Neuronal stem cell (in vitro differentiated cells): Measurements from ENCODE around the gene CTNND2.

Experiments used
- DNase-seq: peaks from one replicate; pipeline ENCODE4 v3.0.0-alpha.2; 2013; ENCODE audit warnings: low spot score
- H2AFZ ChIP-seq: one replicate; pipeline ENCODE4 v1.6.1; 2013; ENCODE audit warnings: mild to moderate bottlenecking, low read length, inconsistent platforms
- H2AK5ac ChIP-seq: 2 replicates; pipeline ENCODE4 v1.6.1; 2013; ENCODE audit warnings: low read depth, mild to moderate bottlenecking, inconsistent platforms, low read length, moderate library complexity, mixed read lengths
- H2BK120ac ChIP-seq: 2 replicates; pipeline ENCODE4 v1.6.1; 2013; ENCODE audit warnings: low read depth, mild to moderate bottlenecking, inconsistent platforms, low read length, moderate library complexity, mixed read lengths
- H2BK12ac ChIP-seq: one replicate; pipeline ENCODE4 v1.6.1; 2013; ENCODE audit warnings: low read length, inconsistent platforms
- H2BK15ac ChIP-seq: 2 replicates; pipeline ENCODE4 v1.6.1; 2013; ENCODE audit warnings: mild to moderate bottlenecking, low read length, inconsistent platforms, mixed read lengths
- H2BK5ac ChIP-seq: one replicate; pipeline ENCODE4 v1.6.1; 2013; ENCODE audit warnings: inconsistent platforms, mild to moderate bottlenecking, low read length, moderate library complexity
- H3K14ac ChIP-seq: one replicate; pipeline ENCODE4 v1.6.1; 2013; ENCODE audit warnings: low read length, inconsistent platforms
- H3K18ac ChIP-seq: 2 replicates; pipeline ENCODE4 v1.6.1; 2013; ENCODE audit warnings: low read length, inconsistent platforms
- H3K23ac ChIP-seq: 2 replicates; pipeline ENCODE4 v1.6.1; 2013; ENCODE audit warnings: low read depth, mild to moderate bottlenecking, mixed read lengths, low read length, inconsistent platforms; ENCODE audit not compliant: poor library complexity
- H3K27ac ChIP-seq: replicated peaks from 3 replicates; pipeline ENCODE4 v1.5.1; 2013; ENCODE audit warnings: low read length, inconsistent platforms
- H3K27me3 ChIP-seq, 3 experiments: 2 replicates each; pipeline ENCODE4 v1.6.1; 2013; ENCODE audit warnings: low read length in 3 of 3, mild to moderate bottlenecking in 2 of 3, inconsistent platforms in 1 of 3, low read depth in 1 of 3, mixed read lengths in 1 of 3, moderate library complexity in 1 of 3; ENCODE audit not compliant: control insufficient read depth in 3 of 3, insufficient read depth in 3 of 3
- H3K36me3 ChIP-seq, 2 donors: replicated peaks in 1 of 2; 2 replicates each; pipeline ENCODE4 v1.6.1; 2013; ENCODE audit warnings: low read length in 2 of 2; ENCODE audit not compliant: control insufficient read depth in 2 of 2, insufficient read depth in 2 of 2
- H3K4ac ChIP-seq: 2 replicates; pipeline ENCODE4 v1.6.1; 2013; ENCODE audit warnings: inconsistent platforms, mild to moderate bottlenecking, low read length, moderate library complexity
- H3K4me1 ChIP-seq, 2 donors: 1 replicate in 1 of 2; 2 replicates in 1 of 2; pipeline ENCODE4 v1.6.1; 2013; ENCODE audit warnings: low read length in 2 of 2, low read depth in 1 of 2; ENCODE audit not compliant: control insufficient read depth in 2 of 2, insufficient read depth in 1 of 2
- H3K4me2 ChIP-seq: one replicate; pipeline ENCODE4 v1.6.1; 2013; ENCODE audit warnings: mild to moderate bottlenecking, low read length, inconsistent platforms; ENCODE audit not compliant: insufficient read depth, poor library complexity, severe bottlenecking
- H3K4me3 ChIP-seq, 2 donors: 2 replicates each; pipeline ENCODE4 v1.5.1; 2013; ENCODE audit warnings: low read length in 2 of 2, mild to moderate bottlenecking in 2 of 2, inconsistent platforms in 1 of 2, moderate library complexity in 1 of 2
- H3K79me1 ChIP-seq: one replicate; pipeline ENCODE4 v1.6.1; 2013; ENCODE audit warnings: low read depth, mild to moderate bottlenecking, inconsistent platforms, low read length, moderate library complexity
- H3K9ac ChIP-seq: one replicate; pipeline ENCODE4 v1.6.1; 2013; ENCODE audit warnings: mild to moderate bottlenecking, low read depth, low read length, inconsistent platforms; ENCODE audit not compliant: poor library complexity
- H3K9me3 ChIP-seq, 2 donors: replicated peaks in 1 of 2; 2 replicates each; pipeline versions ENCODE3 to v1.6.1; 2013; ENCODE audit warnings: low read length in 2 of 2, mild to moderate bottlenecking in 2 of 2, inconsistent platforms in 1 of 2, low read depth in 1 of 2, mixed read lengths in 1 of 2, moderate library complexity in 1 of 2; ENCODE audit not compliant: control insufficient read depth in 2 of 2, insufficient read depth in 1 of 2
- H4K8ac ChIP-seq: one replicate; pipeline ENCODE4 v1.6.1; 2013; ENCODE audit warnings: low read depth, mild to moderate bottlenecking, inconsistent platforms, low read length, moderate library complexity
- H4K91ac ChIP-seq: one replicate; pipeline ENCODE4 v1.6.1; 2013; ENCODE audit warnings: low read length, low read depth, mild to moderate bottlenecking, inconsistent platforms; ENCODE audit not compliant: poor library complexity
- WGBS, 2 donors: extraction: QIAGEN DNeasy Blood & Tissue Kit; methylation state at CpG; one replicate each; pipeline ENCODE4 v1.1.7; 2013; ENCODE audit warnings: missing lambda C conversion rate in 2 of 2, mixed read lengths in 1 of 2; ENCODE audit not compliant: insufficient read length in 2 of 2, insufficient replicate concordance in 1 of 2; ENCODE audit errors: extremely low coverage in 2 of 2; 5-methylcytosine and 5-hydroxymethylcytosine counted together

The CTNND2 gene

GRCh38 chr5:11482011-11482410 lies 422.2 kb downstream of the CTNND2 start:
- no peak overlapping the region for H3K23ac ChIP-seq
- no peak for DNase-seq

GRCh38 chr5:11477786-11478185 lies 426.5 kb downstream of the CTNND2 start:
- WGBS, 2 donors, result no CpG with 5 or more reads among the region's 3 CpGs

More at GRCh38 chr5:11482011-11482410, 422.2 kb downstream of the CTNND2 start:
- Histone ChIP-seq H2AFZ (no peak overlapping the region), H3K4me1 (no peaks in the 10 kb centered on the region), H2AK5ac (no peak overlapping the region), H3K79me1 (no peaks in the 10 kb centered on the region), H3K4me3 (no peak overlapping the region), H3K36me3 (no peaks in the 10 kb centered on the region), H4K8ac (no peak overlapping the region), H3K4me2 (no peak overlapping the region), H2BK15ac (no peak overlapping the region), H2BK120ac (no peak overlapping the region), H2BK12ac (no peak overlapping the region), H3K4ac (no peak overlapping the region), H3K27ac (no peak overlapping the region), H3K14ac (no peak overlapping the region), H3K18ac (no peak overlapping the region), H4K91ac (no peak overlapping the region), H3K9me3 (peaks cover 0 to 3% of the 10 kb centered on the region in 2 donors), H3K9ac (no peak overlapping the region), H3K27me3 (no peaks in the 10 kb centered on the region), H2BK5ac (no peak overlapping the region)
- no CpG with 5 or more reads among the region's 4 CpGs for WGBS, 2 donors

DNA sequence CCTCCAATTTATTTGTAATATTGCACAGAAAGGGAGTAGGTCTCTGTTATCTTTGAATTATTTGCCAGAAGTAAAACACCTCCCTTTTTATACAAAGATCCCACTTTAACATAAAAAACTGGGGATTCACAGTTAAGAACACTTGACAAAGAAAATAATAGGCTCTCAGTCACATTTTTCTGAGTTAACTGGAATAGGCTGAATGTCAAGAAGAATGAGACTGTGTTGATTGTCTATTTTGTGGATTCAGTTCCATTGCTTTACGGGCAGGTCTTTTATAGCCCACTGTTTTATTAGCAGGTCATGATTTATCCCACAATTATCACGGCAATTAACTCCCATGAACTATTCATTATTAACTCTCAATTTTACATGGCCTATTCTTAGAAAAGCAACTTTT lies 427.4 kb downstream of the CTNND2 start:
- Histone ChIP-seq H4K91ac (no peak overlapping the region), H3K27me3 (no peaks in the 10 kb centered on the region), H3K4me2 (no peak overlapping the region), H3K4ac (no peak overlapping the region), H4K8ac (no peak overlapping the region), H3K18ac (no peak overlapping the region), H2BK15ac (no peak overlapping the region), H3K36me3 (no peaks in the 10 kb centered on the region), H3K9me3 (no peaks in the 10 kb centered on the region), H2BK12ac (no peak overlapping the region), H2AFZ (no peak overlapping the region), H3K4me1 (no peaks in the 10 kb centered on the region), H3K4me3 (no peak overlapping the region), H3K27ac (no peak overlapping the region), H2BK5ac (no peak overlapping the region), H3K79me1 (no peaks in the 10 kb centered on the region), H2AK5ac (no peak overlapping the region), H2BK120ac (no peak overlapping the region), H3K9ac (no peak overlapping the region), H3K14ac (no peak overlapping the region), H3K23ac (no peak overlapping the region)
- no CpG with 5 or more reads among the region's 2 CpGs for WGBS, 2 donors
- no peak for DNase-seq

More at GRCh38 chr5:11477786-11478185, 426.5 kb downstream of the CTNND2 start:
- DNase-seq, result no peak
- Histone ChIP-seq H3K4ac (no peak overlapping the region), H3K9ac (no peak overlapping the region), H3K14ac (no peak overlapping the region), H3K4me1 (no peaks in the 10 kb centered on the region), H3K18ac (no peak overlapping the region), H3K27ac (no peak overlapping the region), H4K8ac (no peak overlapping the region), H3K36me3 (no peaks in the 10 kb centered on the region), H2BK5ac (no peak overlapping the region), H3K4me2 (no peak overlapping the region), H3K79me1 (no peaks in the 10 kb centered on the region), H2BK15ac (no peak overlapping the region), H4K91ac (no peak overlapping the region), H2BK12ac (no peak overlapping the region), H3K4me3 (no peak overlapping the region), H2AK5ac (no peak overlapping the region), H3K9me3 (no peaks in the 10 kb centered on the region), H2BK120ac (no peak overlapping the region), H2AFZ (no peak overlapping the region), H3K27me3 (no peaks in the 10 kb centered on the region), H3K23ac (no peak overlapping the region)

DNA sequence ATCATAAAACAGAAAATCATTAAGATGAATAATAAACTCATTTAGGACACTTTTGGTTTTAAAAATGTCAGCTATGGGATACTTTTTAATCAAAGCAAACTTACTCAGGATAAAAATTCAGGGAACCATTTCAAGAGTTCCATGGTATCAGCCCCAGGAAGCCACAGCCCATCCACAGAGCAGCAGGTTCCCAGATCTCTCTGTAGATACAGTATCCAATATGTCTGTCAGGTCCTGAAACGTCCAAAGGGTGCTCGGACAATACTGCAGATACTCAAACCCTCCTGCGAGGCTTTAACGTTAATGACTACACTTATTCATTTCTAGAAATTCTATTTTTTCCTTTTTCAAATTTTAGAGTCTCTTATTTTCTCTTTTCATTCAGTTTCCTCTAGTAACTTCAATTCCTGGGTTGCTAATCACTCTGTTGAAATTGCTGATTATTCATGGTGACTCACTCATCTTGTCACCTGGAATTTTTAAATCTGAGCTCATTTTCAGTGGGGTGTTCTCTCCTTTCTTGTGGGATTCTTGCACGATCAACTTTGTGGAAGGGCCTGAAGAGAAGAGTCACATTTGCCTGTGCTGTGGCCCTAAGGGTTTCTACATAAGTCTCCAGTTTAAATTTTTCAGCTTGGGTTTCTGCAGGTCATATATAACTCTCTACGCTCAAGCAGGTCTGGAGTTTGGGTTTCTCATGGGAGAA lies 435.8 kb downstream of the CTNND2 start:
- no peak overlapping the region for H2AK5ac ChIP-seq
- peaks cover 0 to 2% of the 10 kb centered on the region in 2 donors for H3K9me3 ChIP-seq
- no peak overlapping the region for H2BK12ac ChIP-seq
- no peak overlapping the region for H4K8ac ChIP-seq
- H2BK5ac ChIP-seq, result no peak overlapping the region
- H2BK15ac ChIP-seq, result no peak overlapping the region
- H3K14ac ChIP-seq, result no peak overlapping the region
- no peak overlapping the region for H4K91ac ChIP-seq
- no peak overlapping the region for H3K9ac ChIP-seq
- no peaks in the 10 kb centered on the region for H3K4me1 ChIP-seq
- H3K27me3 ChIP-seq, result no peaks in the 10 kb centered on the region
- H3K4ac ChIP-seq, result no peak overlapping the region
- no peaks in the 10 kb centered on the region for H3K79me1 ChIP-seq
- H3K23ac ChIP-seq, result no peak overlapping the region
- WGBS, 2 donors, result no CpG with 5 or more reads among the region's 6 CpGs
- H2BK120ac ChIP-seq, result no peak overlapping the region
- H3K18ac ChIP-seq, result no peak overlapping the region
- no peak for DNase-seq
- H2AFZ ChIP-seq, result no peak overlapping the region
- H3K36me3 ChIP-seq, result peaks cover 0 to 2% of the 10 kb centered on the region in 2 donors
- H3K27ac ChIP-seq, result no peak overlapping the region
- H3K4me3 ChIP-seq, result no peak overlapping the region
- no peak overlapping the region for H3K4me2 ChIP-seq
